Measurements from ENCODE around the gene AEBP2. TPM values are rescaled to one million over a fixed set of nuclear protein-coding genes. Genes with fewer than 3 reads are reported as not detected.
"Not testable (repeated sequence)": the region's sequence is repeated elsewhere in the genome, so short reads cannot be mapped to it uniquely, and the experiment has no call there.

Gene AEBP2
- polyA plus RNA-seq (2013, experiment 1 of 2), result 20.2 TPM
- polyA plus RNA-seq (2013, experiment 2 of 2), result 20.6 TPM

GRCh38 chr12:19439059-19440018, at the start of gene AEBP2:
Gene AEBP2 (plus strand): TSS chr12:19439492. CDS start chr12:19439700, 208 bp downstream.
- H3K4me3 ChIP-seq (ENCODE audit: extremely low read depth, insufficient read depth, low read length, poor library complexity, severe bottlenecking), result peak within 1 kb of the TSS; percentile 96
- 6 to 7% methylated on average over 48 to 62 of the region's 102 CpGs for WGBS, 2 experiments (ENCODE audit: insufficient coverage in 2 of 2)
- peaks cover 18% of the 10 kb centered on the region for H3K36me3 ChIP-seq (ENCODE audit: control insufficient read depth, insufficient read depth, low read length)
- peaks cover 5% of the 10 kb centered on the region for H3K9me3 ChIP-seq (ENCODE audit: control insufficient read depth, low read length)
- H3K4me1 ChIP-seq (ENCODE audit: control insufficient read depth, insufficient read depth, low read length, poor library complexity, severe bottlenecking), result no peaks in the 10 kb centered on the region
- peak within 1 kb of the TSS; percentile 72 for H3K27ac ChIP-seq (ENCODE audit: low read depth, low read length, severe bottlenecking)

GRCh38 chr12:19390051-19390598, 49.2 kb upstream of the AEBP2 start:
- Histone ChIP-seq H3K36me3 (ENCODE audit: control insufficient read depth, insufficient read depth, low read length) (no peaks in the 10 kb centered on the region), H3K27ac (ENCODE audit: low read depth, low read length, severe bottlenecking) (no peak overlapping the region), H3K9me3 (ENCODE audit: control insufficient read depth, low read length) (no peaks in the 10 kb centered on the region), H3K4me1 (ENCODE audit: control insufficient read depth, insufficient read depth, low read length, poor library complexity, severe bottlenecking) (peaks cover 4% of the 10 kb centered on the region), H3K4me3 (ENCODE audit: extremely low read depth, insufficient read depth, low read length, poor library complexity, severe bottlenecking) (no peak overlapping the region)
- WGBS, 2 experiments (ENCODE audit: insufficient coverage in 2 of 2), result 90 to 100% methylated on average over 2 of the region's 3 CpGs

GRCh38 chr12:19392644-19393043, 46.6 kb upstream of the AEBP2 start:
- H3K27ac ChIP-seq (ENCODE audit: low read depth, low read length, severe bottlenecking); H3K9me3 ChIP-seq (ENCODE audit: control insufficient read depth, low read length); H3K36me3 ChIP-seq (ENCODE audit: control insufficient read depth, insufficient read depth, low read length); H3K4me1 ChIP-seq (ENCODE audit: control insufficient read depth, insufficient read depth, low read length, poor library complexity, severe bottlenecking); H3K4me3 ChIP-seq (ENCODE audit: extremely low read depth, insufficient read depth, low read length, poor library complexity, severe bottlenecking): not testable (repeated sequence)
- WGBS, 2 experiments (ENCODE audit: insufficient coverage in 2 of 2), result 93 to 96% methylated on average over 3 to 6 of the region's 8 CpGs

- Histone ChIP-seq H3K36me3 (ENCODE audit: control insufficient read depth, insufficient read depth, low read length) (no peaks in the 10 kb centered on the region), H3K27ac (ENCODE audit: low read depth, low read length, severe bottlenecking) (no peak overlapping the region), H3K9me3 (ENCODE audit: control insufficient read depth, low read length) (no peaks in the 10 kb centered on the region), H3K4me3 (ENCODE audit: extremely low read depth, insufficient read depth, low read length, poor library complexity, severe bottlenecking) (no peak overlapping the region), H3K4me1 (ENCODE audit: control insufficient read depth, insufficient read depth, low read length, poor library complexity, severe bottlenecking) (peaks cover 4% of the 10 kb centered on the region)
- WGBS, 2 experiments (ENCODE audit: insufficient coverage in 2 of 2), result no CpG with 5 or more reads among the region's 2 CpGs
Measured at GRCh38 chr12:19394385-19394784, 44.9 kb upstream of the AEBP2 start.

GRCh38 chr12:19397534-19397933, 41.8 kb upstream of the AEBP2 start:
- Histone ChIP-seq H3K36me3 (ENCODE audit: control insufficient read depth, insufficient read depth, low read length) (no peaks in the 10 kb centered on the region), H3K27ac (ENCODE audit: low read depth, low read length, severe bottlenecking) (no peak overlapping the region), H3K4me1 (ENCODE audit: control insufficient read depth, insufficient read depth, low read length, poor library complexity, severe bottlenecking) (no peaks in the 10 kb centered on the region), H3K4me3 (ENCODE audit: extremely low read depth, insufficient read depth, low read length, poor library complexity, severe bottlenecking) (no peak overlapping the region), H3K9me3 (ENCODE audit: control insufficient read depth, low read length) (no peaks in the 10 kb centered on the region)
- WGBS, 2 experiments (ENCODE audit: insufficient coverage in 2 of 2), result 84 to 92% methylated on average over 4 of the region's 4 CpGs

- no peaks in the 10 kb centered on the region for H3K4me1 ChIP-seq (ENCODE audit: control insufficient read depth, insufficient read depth, low read length, poor library complexity, severe bottlenecking)
- H3K4me3 ChIP-seq (ENCODE audit: extremely low read depth, insufficient read depth, low read length, poor library complexity, severe bottlenecking), result no peak overlapping the region
- H3K36me3 ChIP-seq (ENCODE audit: control insufficient read depth, insufficient read depth, low read length), result no peaks in the 10 kb centered on the region
- WGBS, 2 experiments (ENCODE audit: insufficient coverage in 2 of 2), result 100% methylated on average over 1 of the region's 6 CpGs; no CpG with 5 or more reads in 1 of the 2 experiments
- H3K9me3 ChIP-seq (ENCODE audit: control insufficient read depth, low read length), result no peaks in the 10 kb centered on the region
- no peak overlapping the region for H3K27ac ChIP-seq (ENCODE audit: low read depth, low read length, severe bottlenecking)
Measured at GRCh38 chr12:19398376-19399363, 40.6 kb upstream of the AEBP2 start.

- 89 to 92% methylated on average over 5 to 6 of the region's 9 CpGs for WGBS, 2 experiments (ENCODE audit: insufficient coverage in 2 of 2)
- not testable (repeated sequence) for H3K4me1 ChIP-seq (ENCODE audit: control insufficient read depth, insufficient read depth, low read length, poor library complexity, severe bottlenecking); H3K9me3 ChIP-seq (ENCODE audit: control insufficient read depth, low read length); H3K27ac ChIP-seq (ENCODE audit: low read depth, low read length, severe bottlenecking); H3K36me3 ChIP-seq (ENCODE audit: control insufficient read depth, insufficient read depth, low read length); H3K4me3 ChIP-seq (ENCODE audit: extremely low read depth, insufficient read depth, low read length, poor library complexity, severe bottlenecking)
Measured at GRCh38 chr12:19400649-19401285, 38.5 kb upstream of the AEBP2 start.

- WGBS, 2 experiments (ENCODE audit: insufficient coverage in 2 of 2), result 85 to 90% methylated on average over 4 to 5 of the region's 6 CpGs
- no peaks in the 10 kb centered on the region for H3K9me3 ChIP-seq (ENCODE audit: control insufficient read depth, low read length)
- H3K27ac ChIP-seq (ENCODE audit: low read depth, low read length, severe bottlenecking), result no peak overlapping the region
- no peak overlapping the region for H3K4me3 ChIP-seq (ENCODE audit: extremely low read depth, insufficient read depth, low read length, poor library complexity, severe bottlenecking)
- H3K36me3 ChIP-seq (ENCODE audit: control insufficient read depth, insufficient read depth, low read length), result no peaks in the 10 kb centered on the region
- no peaks in the 10 kb centered on the region for H3K4me1 ChIP-seq (ENCODE audit: control insufficient read depth, insufficient read depth, low read length, poor library complexity, severe bottlenecking)
Measured at GRCh38 chr12:19402211-19402610, 37.1 kb upstream of the AEBP2 start.

GRCh38 chr12:19402743-19403431, 36.4 kb upstream of the AEBP2 start:
- H3K4me3 ChIP-seq (ENCODE audit: extremely low read depth, insufficient read depth, low read length, poor library complexity, severe bottlenecking), result no peak overlapping the region
- 85 to 93% methylated on average over 3 of the region's 4 CpGs for WGBS, 2 experiments (ENCODE audit: insufficient coverage in 2 of 2)
- no peak overlapping the region for H3K27ac ChIP-seq (ENCODE audit: low read depth, low read length, severe bottlenecking)
- H3K36me3 ChIP-seq (ENCODE audit: control insufficient read depth, insufficient read depth, low read length), result no peaks in the 10 kb centered on the region
- H3K4me1 ChIP-seq (ENCODE audit: control insufficient read depth, insufficient read depth, low read length, poor library complexity, severe bottlenecking), result no peaks in the 10 kb centered on the region
- no peaks in the 10 kb centered on the region for H3K9me3 ChIP-seq (ENCODE audit: control insufficient read depth, low read length)
